ENCODE measurements around the gene WFS1.
A peak's percentile ranks its signal among the peaks of the same experiment; 100 is the strongest.

Gene WFS1

GRCh38 chr4:6330384-6330767, 60.7 kb downstream of the WFS1 start:
- DNase-seq (ENCODE audit: low read depth): no peak
- TF ChIP-seq CTCF (IDR thresholded peaks at IDR 0.05; ENCODE audit: insufficient read depth, low read depth, low read length, missing control alignments): no peak
- H3K4me3 ChIP-seq (ENCODE audit: low read depth, low read length): no peak overlapping the region

GRCh38 chr4:6331018-6331417, 61.4 kb downstream of the WFS1 start:
- peak; percentile 74 for TF ChIP-seq CTCF (IDR thresholded peaks at IDR 0.05; ENCODE audit: insufficient read depth, low read depth, low read length, missing control alignments)
- peak; percentile 50 for DNase-seq (ENCODE audit: low read depth)
- H3K4me3 ChIP-seq (ENCODE audit: low read depth, low read length): no peak overlapping the region

GRCh38 chr4:6331468-6331867, 61.8 kb downstream of the WFS1 start:
- no peak overlapping the region for H3K4me3 ChIP-seq (ENCODE audit: low read depth, low read length)
- no peak for DNase-seq (ENCODE audit: low read depth)
- no peak for TF ChIP-seq CTCF (IDR thresholded peaks at IDR 0.05; ENCODE audit: insufficient read depth, low read depth, low read length, missing control alignments)

- TF ChIP-seq CTCF (IDR thresholded peaks at IDR 0.05; ENCODE audit: insufficient read depth, low read depth, low read length, missing control alignments): peak; percentile 73
- no peak overlapping the region for H3K4me3 ChIP-seq (ENCODE audit: low read depth, low read length)
- DNase-seq (ENCODE audit: low read depth): peak; percentile 21
Measured at GRCh38 chr4:6332042-6332668, 62.5 kb downstream of the WFS1 start.

- H3K4me3 ChIP-seq (ENCODE audit: low read depth, low read length): no peak overlapping the region
- TF ChIP-seq CTCF (IDR thresholded peaks at IDR 0.05; ENCODE audit: insufficient read depth, low read depth, low read length, missing control alignments): no peak
- no peak for DNase-seq (ENCODE audit: low read depth)
Measured at GRCh38 chr4:6332669-6333050, 63.0 kb downstream of the WFS1 start.

GRCh38 chr4:6333301-6334202, 63.9 kb downstream of the WFS1 start:
- H3K4me3 ChIP-seq (ENCODE audit: low read depth, low read length): no peak overlapping the region
- TF ChIP-seq CTCF (IDR thresholded peaks at IDR 0.05; ENCODE audit: insufficient read depth, low read depth, low read length, missing control alignments): peak; percentile 61
- DNase-seq (ENCODE audit: low read depth): peak; percentile 44
